Right lobe of liver (tissue), 4 donors: ENCODE results near the gene SPTBN4.

Source experiments
- POLR2A ChIP-seq: fragments of 450-650 bp; IDR thresholded peaks from one replicate; pipeline ENCODE4 v1.6.1; 2017; ENCODE audit warnings: antibody characterized with exemption, mild to moderate bottlenecking
- TF ChIP-seq, protein P1 (sequence below), 4 donors: fragments of 200-600 bp in 3 of 4; fragments of 450-650 bp in 1 of 4; IDR thresholded peaks; one replicate each; pipeline versions ENCODE4 v1.5.1 to v1.8.0; 2016 to 2022; ENCODE audit warnings: antibody characterized with exemption in 4 of 4, mild to moderate bottlenecking in 2 of 4
- donor health status: DM: no; HTN: no; CAD: no.
- donor health status: DM: no; HTN: no; CAD: no.
- donor health status: DM: no; HTN: yes; CAD: no.

DNA sequence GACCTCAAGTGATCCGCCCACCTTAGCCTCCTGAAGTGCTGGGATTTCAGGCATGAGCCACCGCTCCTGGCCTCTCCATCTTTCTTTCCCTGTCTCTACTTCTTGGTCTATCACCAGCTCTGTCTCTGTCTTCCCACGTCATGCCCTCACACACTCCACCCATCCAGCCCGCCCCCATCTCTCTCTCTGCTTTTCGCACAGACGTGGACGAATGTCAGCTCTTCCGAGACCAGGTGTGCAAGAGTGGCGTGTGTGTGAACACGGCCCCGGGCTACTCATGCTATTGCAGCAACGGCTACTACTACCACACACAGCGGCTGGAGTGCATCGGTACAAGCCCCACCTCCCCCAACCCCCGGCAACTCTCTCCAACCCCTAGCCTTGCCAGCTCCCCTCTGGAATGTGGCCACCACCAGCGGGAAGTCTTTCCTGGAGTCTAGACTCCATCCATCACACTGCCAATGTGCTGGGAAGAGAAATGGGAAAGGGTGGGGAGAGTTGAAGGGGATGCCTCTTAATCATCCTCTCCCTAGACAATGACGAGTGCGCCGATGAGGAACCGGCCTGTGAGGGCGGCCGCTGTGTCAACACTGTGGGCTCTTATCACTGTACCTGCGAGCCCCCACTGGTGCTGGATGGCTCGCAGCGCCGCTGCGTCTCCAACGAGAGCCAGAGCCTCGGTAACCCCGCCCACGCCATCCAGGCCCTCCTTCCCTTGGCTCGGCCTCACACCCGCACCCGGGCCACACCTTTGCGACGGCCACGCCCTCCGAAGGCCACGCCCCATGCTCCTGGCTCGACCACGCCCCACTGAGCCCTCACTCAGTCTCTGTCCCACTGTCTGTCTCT lies 156.8 kb downstream of the SPTBN4 start:
- TF ChIP-seq, protein P1, sequence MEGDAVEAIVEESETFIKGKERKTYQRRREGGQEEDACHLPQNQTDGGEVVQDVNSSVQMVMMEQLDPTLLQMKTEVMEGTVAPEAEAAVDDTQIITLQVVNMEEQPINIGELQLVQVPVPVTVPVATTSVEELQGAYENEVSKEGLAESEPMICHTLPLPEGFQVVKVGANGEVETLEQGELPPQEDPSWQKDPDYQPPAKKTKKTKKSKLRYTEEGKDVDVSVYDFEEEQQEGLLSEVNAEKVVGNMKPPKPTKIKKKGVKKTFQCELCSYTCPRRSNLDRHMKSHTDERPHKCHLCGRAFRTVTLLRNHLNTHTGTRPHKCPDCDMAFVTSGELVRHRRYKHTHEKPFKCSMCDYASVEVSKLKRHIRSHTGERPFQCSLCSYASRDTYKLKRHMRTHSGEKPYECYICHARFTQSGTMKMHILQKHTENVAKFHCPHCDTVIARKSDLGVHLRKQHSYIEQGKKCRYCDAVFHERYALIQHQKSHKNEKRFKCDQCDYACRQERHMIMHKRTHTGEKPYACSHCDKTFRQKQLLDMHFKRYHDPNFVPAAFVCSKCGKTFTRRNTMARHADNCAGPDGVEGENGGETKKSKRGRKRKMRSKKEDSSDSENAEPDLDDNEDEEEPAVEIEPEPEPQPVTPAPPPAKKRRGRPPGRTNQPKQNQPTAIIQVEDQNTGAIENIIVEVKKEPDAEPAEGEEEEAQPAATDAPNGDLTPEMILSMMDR (IDR thresholded peaks at IDR 0.05): no peak
- no peak for TF ChIP-seq POLR2A
